Measurements from ENCODE around the gene DDX60.

GRCh38 chr4:168259096-168259495, 59.5 kb downstream of the DDX60 start:
- TF ChIP-seq POLR2A (IDR thresholded peaks at IDR 0.05) (no peak), CTCF (IDR thresholded peaks at IDR 0.05) (no peak), POLR2AphosphoS5 (IDR thresholded peaks at IDR 0.05) (no peak)

Measured in suprapubic skin (tissue), 4 donors.